T-helper 2 cell treated with Interferon-gamma antibody and Interleukin-4, amounts not matched to agents 100 ng/mL and 5 ng/mL, for 36 hours (primary cell): Measurements from ENCODE around the gene IQGAP1. TPM values are rescaled to one million over a fixed set of nuclear protein-coding genes. Genes with fewer than 3 reads are reported as not detected.

ENCODE experiments used
- intact Hi-C: fragments of 100-400 bp; cut with micrococcal nuclease; formaldehyde crosslinking; loops from one replicate; pipeline ENCODE4 v1.15.1; 2023
- total RNA-seq: library from RNA; stranded (reverse); gene quantifications from 2 replicates; pipeline ENCODE4 v1.2.3, GENCODE V29; 2022

The IQGAP1 gene
- total RNA-seq, 1 donor from 2014 or later = 212 TPM

GRCh38 chr15:90375071-90375470, 13.0 kb upstream of the IQGAP1 start:
- intact Hi-C loops = no loop called here

- intact Hi-C loops = loop anchor here (1.0 to 2.0 kb wide), 3 partner anchors 12 to 25 kb away; partner anchors contain the start of gene IQGAP1
Measured at GRCh38 chr15:90376789-90377188, 11.3 kb upstream of the IQGAP1 start.

GRCh38 chr15:90379263-90379662, 8.8 kb upstream of the IQGAP1 start:
- intact Hi-C loops = no loop called here

- intact Hi-C loops = no loop called here
Measured at GRCh38 chr15:90381515-90381914, 6.5 kb upstream of the IQGAP1 start.

- intact Hi-C loops = no loop called here
Measured at GRCh38 chr15:90382320-90382719, 5.7 kb upstream of the IQGAP1 start.

GRCh38 chr15:90386221-90386620, 1.8 kb upstream of the IQGAP1 start:
- intact Hi-C loops = no loop called here

- intact Hi-C loops = loop anchor here (1.0 kb wide), 7 partner anchors 11 to 547 kb away; partner anchors contain the start of genes GDPGP1, UNC45A and ZNF774
Measured at GRCh38 chr15:90388462-90389380, 679 bp downstream of the IQGAP1 start.

- intact Hi-C loops = no loop called here
Measured at GRCh38 chr15:90389513-90389912, 1.5 kb downstream of the IQGAP1 start.

GRCh38 chr15:90393040-90393439, 5.0 kb downstream of the IQGAP1 start:
- intact Hi-C loops = no loop called here

GRCh38 chr15:90394074-90394473, 6.0 kb downstream of the IQGAP1 start:
- intact Hi-C loops = no loop called here

- intact Hi-C loops = no loop called here
Measured at GRCh38 chr15:90394748-90395442, 6.9 kb downstream of the IQGAP1 start.

GRCh38 chr15:90396321-90396720, 8.3 kb downstream of the IQGAP1 start:
- intact Hi-C loops = no loop called here

GRCh38 chr15:90400005-90400758, 12.1 kb downstream of the IQGAP1 start:
- intact Hi-C loops = loop anchor here (2.0 to 5.0 kb wide), 2 partner anchors 37 kb away; no protein-coding TSS in a partner anchor

- intact Hi-C loops = loop anchor here (1.0 to 5.0 kb wide), 5 partner anchors 13 to 38 kb away; partner anchors contain the start of gene IQGAP1
Measured at GRCh38 chr15:90400759-90401314, 12.8 kb downstream of the IQGAP1 start.

- intact Hi-C loops = loop anchor here (1.0 to 5.0 kb wide), 5 partner anchors 13 to 39 kb away; partner anchors contain the start of gene IQGAP1
Measured at GRCh38 chr15:90401495-90401894, 13.5 kb downstream of the IQGAP1 start.

- intact Hi-C loops = loop anchor here (5.0 kb wide), 1 partner anchor 35 kb away; no protein-coding TSS in a partner anchor
Measured at GRCh38 chr15:90402223-90402622, 14.2 kb downstream of the IQGAP1 start.

GRCh38 chr15:90402767-90403166, 14.7 kb downstream of the IQGAP1 start:
- intact Hi-C loops = loop anchor here (5.0 kb wide), 1 partner anchor 35 kb away; no protein-coding TSS in a partner anchor

- intact Hi-C loops = no loop called here
Measured at GRCh38 chr15:90405055-90405607, 17.1 kb downstream of the IQGAP1 start.

GRCh38 chr15:90407336-90407735, 19.3 kb downstream of the IQGAP1 start:
- intact Hi-C loops = no loop called here

- intact Hi-C loops = no loop called here
Measured at GRCh38 chr15:90407871-90408317, 19.9 kb downstream of the IQGAP1 start.
